Measurements from ENCODE around the gene BICC1. TPM values are rescaled to one million over a fixed set of nuclear protein-coding genes. Genes with fewer than 3 reads are reported as not detected.

Gene BICC1
- total RNA-seq, 2 donors from 2014 or later: 0.27 to 0.40 TPM

- Mint-ChIP-seq H3K9me3 (no peaks in the 10 kb centered on the region), H3K27ac (no peak overlapping the region), H3K4me1 (no peaks in the 10 kb centered on the region), H3K36me3 (ENCODE audit: low read depth) (no peaks in the 10 kb centered on the region), H3K27me3 (ENCODE audit: insufficient read depth) (no peaks in the 10 kb centered on the region), H3K4me3 (no peak overlapping the region)
- no peak for TF ChIP-seq CTCF (conservative IDR thresholded peaks at IDR 0.05)
- no peak overlapping the region for H3K27ac ChIP-seq (ENCODE audit: low read depth, low read length)
- H3K9me3 ChIP-seq (ENCODE audit: control insufficient read depth, low read length): no peaks in the 10 kb centered on the region
- DNase-seq: no peak
- no peaks in the 10 kb centered on the region for H3K27me3 ChIP-seq (ENCODE audit: control insufficient read depth, insufficient read depth, low read length, poor library complexity, severe bottlenecking)
- 90 to 100% methylated on average over 2 to 4 of the region's 4 CpGs for WGBS, 2 experiments (ENCODE audit: insufficient coverage in 1 of 2, insufficient read length in 1 of 2)
- H3K9ac ChIP-seq (ENCODE audit: extremely low read depth, low read length, poor library complexity, severe bottlenecking): no peak overlapping the region
- H3K36me3 ChIP-seq (ENCODE audit: control insufficient read depth, insufficient read depth, low read length): no peaks in the 10 kb centered on the region
- no peak overlapping the region for H3K4me3 ChIP-seq (ENCODE audit: low read length)
- no peaks in the 10 kb centered on the region for H3K4me1 ChIP-seq (ENCODE audit: control insufficient read depth, insufficient read depth, low read length)
Observed at GRCh38 chr10:58545427-58545826, 32.8 kb downstream of the BICC1 start.

DNA sequence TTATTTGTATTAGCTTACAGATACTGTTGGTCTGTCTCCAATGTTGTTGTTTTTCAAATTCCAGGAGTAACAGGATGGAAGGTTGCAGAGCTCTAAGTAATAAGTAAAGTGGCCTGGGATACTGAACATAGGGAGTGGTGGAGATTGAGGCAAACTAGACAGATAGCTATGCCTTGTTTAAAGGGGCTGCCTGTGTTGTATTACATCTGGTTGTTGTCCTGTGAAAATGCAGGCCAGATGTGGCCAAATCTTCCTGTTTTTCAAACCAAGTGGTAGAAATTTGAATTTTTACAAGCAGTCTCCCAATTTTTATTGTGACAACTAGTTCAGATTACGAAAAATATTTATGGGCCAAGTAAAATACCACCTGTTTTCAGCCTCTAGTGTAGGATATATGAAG, 33.5 kb downstream of the BICC1 start:
- H3K4me1 ChIP-seq (ENCODE audit: control insufficient read depth, insufficient read depth, low read length): no peaks in the 10 kb centered on the region
- no peaks in the 10 kb centered on the region for H3K9me3 Mint-ChIP-seq
- 96% methylated on average over 1 of the region's 1 CpG; no CpG with 5 or more reads in 1 of the 2 experiments for WGBS, 2 experiments (ENCODE audit: insufficient coverage in 1 of 2, insufficient read length in 1 of 2)
- H3K27me3 Mint-ChIP-seq (ENCODE audit: insufficient read depth): no peaks in the 10 kb centered on the region
- H3K36me3 Mint-ChIP-seq (ENCODE audit: low read depth): no peaks in the 10 kb centered on the region
- H3K4me3 ChIP-seq (ENCODE audit: low read length): no peak overlapping the region
- H3K27ac Mint-ChIP-seq: no peak overlapping the region
- no peak overlapping the region for H3K4me3 Mint-ChIP-seq
- DNase-seq: no peak
- H3K9me3 ChIP-seq (ENCODE audit: control insufficient read depth, low read length): no peaks in the 10 kb centered on the region
- no peak overlapping the region for H3K9ac ChIP-seq (ENCODE audit: extremely low read depth, low read length, poor library complexity, severe bottlenecking)
- no peaks in the 10 kb centered on the region for H3K27me3 ChIP-seq (ENCODE audit: control insufficient read depth, insufficient read depth, low read length, poor library complexity, severe bottlenecking)
- no peak for TF ChIP-seq CTCF (conservative IDR thresholded peaks at IDR 0.05)
- no peaks in the 10 kb centered on the region for H3K4me1 Mint-ChIP-seq
- no peaks in the 10 kb centered on the region for H3K36me3 ChIP-seq (ENCODE audit: control insufficient read depth, insufficient read depth, low read length)
- no peak overlapping the region for H3K27ac ChIP-seq (ENCODE audit: low read depth, low read length)

- Mint-ChIP-seq H3K36me3 (ENCODE audit: low read depth) (no peaks in the 10 kb centered on the region), H3K4me3 (no peak overlapping the region), H3K4me1 (no peaks in the 10 kb centered on the region), H3K27ac (no peak overlapping the region), H3K27me3 (ENCODE audit: insufficient read depth) (no peaks in the 10 kb centered on the region), H3K9me3 (no peaks in the 10 kb centered on the region)
- Histone ChIP-seq H3K9ac (ENCODE audit: extremely low read depth, low read length, poor library complexity, severe bottlenecking) (no peak overlapping the region), H3K9me3 (ENCODE audit: control insufficient read depth, low read length) (no peaks in the 10 kb centered on the region), H3K4me3 (ENCODE audit: low read length) (no peak overlapping the region), H3K4me1 (ENCODE audit: control insufficient read depth, insufficient read depth, low read length) (no peaks in the 10 kb centered on the region), H3K27ac (ENCODE audit: low read depth, low read length) (no peak overlapping the region), H3K36me3 (ENCODE audit: control insufficient read depth, insufficient read depth, low read length) (no peaks in the 10 kb centered on the region), H3K27me3 (ENCODE audit: control insufficient read depth, insufficient read depth, low read length, poor library complexity, severe bottlenecking) (no peaks in the 10 kb centered on the region)
- no peak for DNase-seq
- WGBS, 2 experiments (ENCODE audit: insufficient coverage in 1 of 2, insufficient read length in 1 of 2): no CpG with 5 or more reads among the region's 2 CpGs
- no peak for TF ChIP-seq CTCF (conservative IDR thresholded peaks at IDR 0.05)
Observed at GRCh38 chr10:58546722-58547445, 34.2 kb downstream of the BICC1 start.

Data from endodermal cell (in vitro differentiated cells).